Omental fat pad (tissue), 4 donors: ENCODE measurements around the gene IFT88. TPM values are rescaled to one million over a fixed set of nuclear protein-coding genes. Genes with fewer than 3 reads are reported as not detected.

ENCODE experiments used
- ATAC-seq: fragments of 150-250 bp; one replicate; pipeline ENCODE4 v1.9.1; 2016; ENCODE audit warnings: mild to moderate bottlenecking, moderate library complexity; ENCODE audit not compliant: low FRiP score
- DNase-seq: peaks from one replicate; pipeline ENCODE4 v3.0.0-alpha.2; 2019; ENCODE audit warnings: low spot score
- total RNA-seq, 4 donors: library from RNA; depleted of rRNA; stranded (reverse); fragments of >200 nt; gene quantifications; one replicate each; pipeline ENCODE4 v1.1.0, GENCODE V29; 2016
- TF ChIP-seq, protein P1 (sequence below), 3 donors: fragments of 450-650 bp; IDR thresholded peaks; one replicate each; pipeline ENCODE4 v1.5.1; 2016 to 2017; ENCODE audit warnings: antibody characterized with exemption in 3 of 3, mild to moderate bottlenecking in 3 of 3, moderate library complexity in 2 of 3

The IFT88 gene
- total RNA-seq, 4 donors from 2014 or later, result 9.2 to 14.2 (median 11.3) TPM

DNA sequence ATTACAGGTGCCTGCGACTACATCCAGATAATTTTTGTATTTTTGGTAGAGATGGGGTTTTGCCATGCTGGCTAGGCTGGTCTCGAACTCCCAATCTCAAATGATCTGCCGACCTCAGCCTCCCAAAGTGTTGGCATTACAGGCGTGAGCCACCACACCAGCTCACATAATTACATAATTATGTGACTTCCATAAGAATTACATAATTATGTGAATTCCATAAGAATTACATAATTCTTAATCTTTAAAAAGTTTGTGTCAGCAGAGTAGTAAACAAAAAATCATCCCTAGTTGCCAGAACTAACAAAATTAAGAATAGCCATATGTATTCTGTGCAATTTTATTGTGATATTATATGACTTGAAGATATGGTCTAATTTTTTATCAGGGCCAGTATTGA is 25.6 kb downstream of the IFT88 start:
- ATAC-seq, result no peak
- TF ChIP-seq, protein P1, sequence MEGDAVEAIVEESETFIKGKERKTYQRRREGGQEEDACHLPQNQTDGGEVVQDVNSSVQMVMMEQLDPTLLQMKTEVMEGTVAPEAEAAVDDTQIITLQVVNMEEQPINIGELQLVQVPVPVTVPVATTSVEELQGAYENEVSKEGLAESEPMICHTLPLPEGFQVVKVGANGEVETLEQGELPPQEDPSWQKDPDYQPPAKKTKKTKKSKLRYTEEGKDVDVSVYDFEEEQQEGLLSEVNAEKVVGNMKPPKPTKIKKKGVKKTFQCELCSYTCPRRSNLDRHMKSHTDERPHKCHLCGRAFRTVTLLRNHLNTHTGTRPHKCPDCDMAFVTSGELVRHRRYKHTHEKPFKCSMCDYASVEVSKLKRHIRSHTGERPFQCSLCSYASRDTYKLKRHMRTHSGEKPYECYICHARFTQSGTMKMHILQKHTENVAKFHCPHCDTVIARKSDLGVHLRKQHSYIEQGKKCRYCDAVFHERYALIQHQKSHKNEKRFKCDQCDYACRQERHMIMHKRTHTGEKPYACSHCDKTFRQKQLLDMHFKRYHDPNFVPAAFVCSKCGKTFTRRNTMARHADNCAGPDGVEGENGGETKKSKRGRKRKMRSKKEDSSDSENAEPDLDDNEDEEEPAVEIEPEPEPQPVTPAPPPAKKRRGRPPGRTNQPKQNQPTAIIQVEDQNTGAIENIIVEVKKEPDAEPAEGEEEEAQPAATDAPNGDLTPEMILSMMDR (IDR thresholded peaks at IDR 0.05), result no peak
- DNase-seq, result no peak

DNA sequence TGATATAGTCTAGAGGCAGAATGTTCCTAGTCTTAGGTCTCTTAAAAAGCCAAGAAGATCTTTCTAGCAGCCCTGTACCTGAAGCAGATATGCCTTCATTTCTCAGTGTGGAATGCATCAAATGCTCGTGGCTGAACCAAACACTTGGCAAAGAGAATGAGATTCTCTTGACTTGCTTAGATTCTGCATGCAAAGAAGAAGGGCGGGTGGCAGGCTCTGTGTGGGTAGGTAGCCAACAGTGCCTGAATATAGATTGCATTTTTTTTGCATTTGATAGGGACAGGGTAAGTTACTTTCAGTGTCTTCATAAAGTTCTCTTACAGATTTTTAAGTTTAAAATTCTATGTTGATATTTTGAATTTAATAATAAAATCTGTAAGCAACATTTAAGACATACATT is 27.3 kb downstream of the IFT88 start:
- DNase-seq, result no peak
- no peak for ATAC-seq
- TF ChIP-seq, protein P1 (IDR thresholded peaks at IDR 0.05), result no peak

DNA sequence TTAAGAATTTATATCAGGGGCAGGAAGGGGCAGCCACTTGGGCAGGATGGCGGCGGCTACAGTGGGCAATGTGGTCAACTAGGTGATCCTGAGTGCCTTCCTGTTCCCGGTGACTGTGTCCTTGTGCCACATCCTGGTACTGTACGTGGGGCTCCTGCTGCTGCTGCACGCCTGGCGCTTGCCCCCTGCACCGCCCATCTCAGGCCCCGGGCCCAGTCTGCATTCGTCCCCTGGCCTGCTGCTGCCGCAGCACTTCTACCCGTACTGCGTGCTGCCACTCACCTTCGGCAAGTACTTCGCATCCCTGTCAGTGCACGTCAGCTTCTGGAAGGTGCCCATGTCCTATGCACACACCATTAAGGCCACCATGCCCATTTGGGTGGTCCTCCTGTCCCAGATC is 40.1 kb downstream of the IFT88 start:
- TF ChIP-seq, protein P1 (IDR thresholded peaks at IDR 0.05), result no peak
- ATAC-seq (no peak), DNase-seq (no peak)

DNA sequence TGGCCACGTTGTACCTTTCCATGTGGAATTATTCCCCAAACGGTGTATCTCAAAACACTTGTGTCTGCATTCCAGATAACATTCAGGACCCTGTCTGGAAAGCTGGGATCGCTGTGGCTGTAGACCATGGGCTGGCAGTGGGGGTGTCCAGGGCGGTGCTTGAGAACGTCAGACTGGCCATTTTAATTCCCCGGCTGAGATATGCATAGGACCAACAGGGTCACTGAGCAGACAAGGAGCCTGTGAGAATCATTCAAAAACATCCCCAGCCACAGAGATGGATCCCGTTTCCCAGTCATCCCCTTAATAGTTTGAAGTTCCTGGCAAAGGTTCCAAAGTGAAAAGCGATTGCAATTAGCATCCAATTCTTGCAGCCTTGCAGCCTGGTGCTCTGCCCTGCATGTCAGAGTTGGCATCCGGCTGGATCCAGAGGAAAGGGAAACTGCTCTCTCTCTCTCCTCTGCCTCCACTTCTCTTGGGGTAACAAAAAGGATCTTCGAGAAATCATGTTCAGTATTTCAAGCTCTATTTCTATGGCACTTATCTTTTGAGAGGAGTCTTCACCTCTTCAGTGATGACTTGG is 41.6 kb downstream of the IFT88 start:
- ATAC-seq (no peak), DNase-seq (no peak)
- TF ChIP-seq, protein P1 (IDR thresholded peaks at IDR 0.05), result no peak

DNA sequence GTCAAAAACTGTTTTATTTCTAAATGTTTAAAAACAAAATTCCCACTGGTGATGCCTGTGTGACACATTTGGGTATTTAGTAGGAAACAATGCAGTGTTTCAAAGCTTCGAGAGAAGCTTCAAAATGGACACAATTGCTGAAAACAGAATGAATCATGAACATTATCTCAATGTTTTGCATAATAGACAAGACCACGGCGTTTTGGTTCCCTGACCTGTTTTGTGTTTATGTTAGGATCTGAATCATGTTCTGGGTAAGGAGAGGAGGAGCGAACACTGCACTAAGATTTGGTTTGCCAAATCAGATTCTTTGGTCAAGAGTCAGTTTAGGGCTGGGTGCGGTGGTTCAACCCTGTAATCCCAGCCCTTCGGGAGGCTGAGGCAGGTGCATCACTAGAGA is 42.2 kb downstream of the IFT88 start:
- no peak for ATAC-seq
- no peak for DNase-seq

DNA sequence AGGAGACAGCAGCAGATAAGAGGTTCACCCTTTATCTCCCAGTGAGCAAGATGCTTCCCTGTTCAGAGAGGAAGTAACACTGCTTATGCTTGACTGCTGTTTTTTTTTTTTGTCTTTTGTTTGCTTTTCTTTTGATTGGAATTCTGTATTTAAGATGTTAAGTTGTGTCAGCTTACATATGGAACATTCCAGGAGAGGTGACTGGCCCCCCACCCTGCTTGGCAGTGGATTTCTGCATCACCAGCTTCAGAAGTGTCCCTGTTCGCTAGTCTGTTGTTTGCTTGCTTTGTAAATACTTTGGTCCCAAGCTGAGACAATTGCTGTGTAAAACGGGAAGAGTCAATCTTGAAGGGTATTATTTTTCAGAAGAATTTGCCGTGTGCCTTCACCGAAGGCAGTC is 43.0 kb downstream of the IFT88 start:
- ATAC-seq (no peak), DNase-seq (no peak)
- TF ChIP-seq, protein P1 (IDR thresholded peaks at IDR 0.05), result no peak

More for the DNA sequence above, 42.2 kb downstream of the IFT88 start:
- TF ChIP-seq, protein P1 (IDR thresholded peaks at IDR 0.05), result no peak

DNA sequence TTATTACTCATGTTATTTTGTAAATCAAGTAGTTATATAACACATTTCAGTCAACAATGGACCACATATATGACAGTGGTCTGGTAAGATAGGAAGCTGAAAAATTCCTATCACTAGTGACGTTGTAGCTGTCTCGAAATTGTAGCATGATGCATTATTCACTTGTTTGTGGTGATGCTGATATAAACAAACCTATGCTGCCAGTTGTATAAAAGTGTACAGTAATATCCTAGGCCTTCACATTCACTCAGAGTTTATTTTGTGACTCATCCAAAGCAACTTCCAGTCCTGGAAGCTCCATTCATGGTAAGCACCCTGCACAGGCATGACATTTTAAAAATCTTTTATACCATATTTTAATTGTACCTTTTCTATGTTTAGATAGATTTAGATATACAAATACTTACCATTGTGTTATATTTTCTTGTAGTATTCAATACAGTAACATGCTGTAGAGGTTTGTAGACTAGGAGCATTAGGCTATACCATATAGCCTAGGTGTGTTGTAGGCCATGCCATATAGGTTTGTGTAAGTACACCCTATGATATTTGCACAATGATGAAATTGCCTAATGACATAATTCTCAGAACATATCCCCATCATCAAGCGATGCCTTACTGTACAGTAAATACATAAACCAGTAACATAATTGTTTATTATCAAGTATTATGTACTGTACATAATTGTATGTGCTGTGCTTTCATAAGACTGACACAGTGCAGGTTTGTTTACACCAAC is 49.3 kb downstream of the IFT88 start:
- DNase-seq (no peak), ATAC-seq (no peak)
- TF ChIP-seq, protein P1 (IDR thresholded peaks at IDR 0.05), result no peak
